ENCODE results near the gene L3MBTL3.

L3MBTL3 gene

DNA sequence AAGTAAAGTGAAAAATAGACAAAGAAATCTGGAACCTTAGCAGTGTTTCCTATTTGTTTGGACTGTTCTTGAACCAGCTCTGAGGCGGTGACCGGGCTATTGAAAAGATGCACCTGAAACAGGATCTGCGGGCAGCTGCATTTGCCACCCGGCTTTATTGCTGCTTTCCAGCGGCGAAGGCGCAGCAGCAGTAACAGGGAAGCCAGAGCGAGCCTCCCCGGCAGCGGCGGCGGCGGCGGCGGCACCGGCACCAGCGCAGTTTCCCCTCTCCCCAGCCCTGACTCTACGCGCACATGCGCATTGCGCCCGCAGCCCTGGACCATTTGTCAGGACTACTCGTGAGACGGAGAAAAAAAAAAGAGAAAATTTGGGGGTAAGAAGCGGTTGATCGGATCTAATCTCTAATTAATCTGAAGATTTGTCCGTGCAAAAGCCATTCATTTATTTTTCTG lies at the start of gene L3MBTL3:
TSS of gene L3MBTL3 (plus strand) at position 290 of the 452 bp plus-strand sequence. CDS start 24,119 bp downstream, outside the sequence.
- no peak for DNase-seq

DNA sequence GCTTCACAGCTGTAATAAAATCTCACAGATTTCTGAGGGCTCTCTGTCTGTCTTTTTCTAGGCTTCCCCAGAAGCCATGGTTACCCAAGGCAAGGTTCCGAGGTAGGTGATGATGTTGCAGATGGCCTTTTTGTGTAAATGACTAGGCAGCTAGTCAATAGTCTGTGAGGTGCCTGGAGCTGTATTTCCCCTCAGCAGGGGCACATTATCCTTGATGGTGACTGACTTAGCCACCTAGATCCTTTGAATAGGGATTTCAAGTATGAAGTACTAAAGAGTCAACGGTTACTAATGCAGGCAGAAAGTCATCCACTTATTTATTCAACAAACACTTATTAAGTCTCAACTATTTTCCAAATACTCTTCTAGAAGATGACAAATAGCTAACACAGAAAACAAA lies 49.3 kb upstream of the L3MBTL3 start:
- no peak for DNase-seq

DNA sequence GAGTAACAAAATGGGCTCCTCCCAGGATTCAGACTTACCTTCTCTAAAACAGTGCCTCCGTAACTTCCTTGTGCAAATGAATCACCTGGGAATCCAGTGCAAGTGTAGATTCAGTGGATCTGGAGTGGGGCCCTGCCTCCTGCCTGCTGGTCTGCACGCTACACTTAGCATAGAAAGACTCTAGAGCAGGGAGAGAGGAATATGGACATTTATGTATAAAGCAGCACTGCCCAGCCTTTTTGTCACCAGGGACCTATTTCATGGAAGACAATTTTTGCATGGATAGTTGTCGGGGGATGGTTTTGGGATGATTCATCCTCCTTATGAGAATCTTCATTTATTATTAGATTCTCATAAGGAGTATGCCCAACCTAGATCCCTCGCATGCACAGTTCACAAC lies 42.3 kb upstream of the L3MBTL3 start:
- DNase-seq = no peak

DNA sequence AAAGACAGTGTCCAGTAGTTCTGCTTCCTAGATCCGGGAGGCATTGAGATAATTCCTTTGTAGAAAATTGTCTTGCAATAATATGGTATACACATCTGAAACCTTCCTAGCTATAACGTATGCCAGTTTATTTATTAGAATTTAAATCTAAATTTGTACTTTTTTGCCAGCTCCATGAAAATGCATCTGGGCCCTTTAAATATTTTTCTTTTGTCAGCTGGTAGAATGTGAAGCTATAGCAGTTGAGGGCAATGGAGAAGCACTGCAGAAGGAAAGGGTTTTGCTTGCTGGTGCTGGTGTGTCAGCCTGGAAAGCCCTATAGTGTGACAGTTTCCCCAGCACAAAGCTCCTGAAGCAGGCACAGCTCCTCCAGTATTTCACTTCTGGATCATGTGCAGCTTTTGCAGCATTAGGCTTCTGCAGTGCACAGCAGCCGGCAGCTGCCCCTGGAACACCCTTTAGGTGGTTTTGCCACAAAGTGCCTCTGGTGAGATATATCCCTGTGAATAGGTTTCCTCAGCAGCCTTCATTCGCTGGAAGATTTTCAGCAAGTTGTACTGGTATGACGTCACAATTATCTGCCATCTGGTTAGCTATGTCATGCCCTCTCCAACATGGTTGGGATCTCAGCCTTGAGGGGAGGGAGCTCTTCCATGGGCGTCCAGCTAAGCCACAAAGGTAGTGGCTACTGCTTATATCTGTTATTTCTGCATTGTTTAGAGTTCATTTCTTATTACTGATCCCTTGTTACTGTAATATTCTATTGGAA lies 40.0 kb upstream of the L3MBTL3 start:
- no peak for DNase-seq

DNA sequence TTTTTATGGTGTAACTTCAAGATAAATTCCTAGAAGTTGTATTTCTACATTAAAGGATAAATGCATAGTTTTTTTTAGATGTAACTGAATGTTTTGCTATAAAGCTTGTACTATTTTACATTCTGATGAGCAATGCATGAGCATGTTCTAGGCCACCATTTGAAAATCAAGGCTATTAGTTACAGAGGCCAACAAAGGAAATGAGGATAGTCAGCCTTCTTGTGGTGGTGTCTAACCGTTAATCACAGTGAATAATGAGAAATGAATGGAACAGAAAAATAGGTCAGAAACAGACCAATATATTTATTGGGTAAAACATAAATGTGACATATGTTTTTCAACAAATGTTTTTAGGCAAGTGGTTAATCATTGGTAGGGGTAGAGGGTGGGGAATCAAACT lies 37.6 kb upstream of the L3MBTL3 start:
- DNase-seq = no peak

DNA sequence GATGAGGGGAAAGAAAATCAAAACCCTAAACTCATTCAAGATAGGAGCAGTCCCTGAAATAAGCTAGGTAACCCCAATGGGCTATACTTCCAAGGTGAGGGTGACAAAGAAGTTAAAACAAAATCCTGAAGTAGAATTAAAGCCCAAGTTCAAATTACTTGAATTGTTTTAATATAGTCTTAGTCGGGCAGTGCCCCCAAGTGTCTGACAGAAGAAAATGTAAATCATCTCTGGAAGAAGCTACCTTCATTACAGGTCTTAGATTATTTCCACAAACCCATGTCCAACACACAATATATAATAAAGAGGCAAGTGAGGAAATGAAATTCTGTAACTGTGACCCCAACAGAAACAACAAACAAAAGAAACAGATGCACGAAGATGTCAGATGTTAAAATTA lies 36.8 kb upstream of the L3MBTL3 start:
- DNase-seq = no peak

DNA sequence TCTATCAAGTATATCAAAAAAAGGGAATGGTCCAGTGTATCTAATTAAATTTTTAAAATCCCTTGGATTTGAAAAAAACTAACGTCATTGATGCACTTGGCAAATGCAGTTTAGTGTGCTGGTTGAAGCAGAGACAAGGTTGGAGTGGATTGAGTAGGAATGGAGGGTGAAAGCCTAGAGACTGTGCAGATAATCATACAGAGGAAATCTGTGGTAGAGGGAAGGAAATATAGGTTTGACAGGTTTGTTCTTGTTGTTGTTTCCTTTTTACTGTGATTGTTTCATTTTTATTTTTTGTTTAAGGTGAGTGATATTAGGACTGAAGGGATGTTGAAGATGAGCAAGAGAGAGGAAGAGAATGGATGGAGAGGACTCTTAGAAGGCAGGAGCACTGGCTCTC lies 29.0 kb upstream of the L3MBTL3 start:
- no peak for DNase-seq

DNA sequence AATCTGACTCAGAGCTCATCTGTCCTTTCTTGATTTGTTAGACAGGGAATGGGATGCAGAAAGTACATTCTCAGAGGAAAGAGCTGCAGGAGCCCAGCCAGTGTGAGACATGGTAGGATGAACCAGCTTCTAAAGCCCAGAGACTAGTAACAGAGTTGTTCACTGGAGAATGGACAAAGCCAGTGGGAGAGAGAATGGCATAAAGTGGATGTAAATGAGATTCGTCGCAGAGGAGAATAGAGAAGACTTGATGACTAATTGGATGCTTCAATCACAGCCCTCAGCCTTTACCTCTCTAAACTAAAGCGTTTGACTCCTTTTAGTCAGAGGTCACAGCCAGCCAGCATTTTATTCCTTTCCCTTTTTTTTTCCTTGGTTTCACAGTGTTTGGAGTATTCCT lies 25.5 kb upstream of the L3MBTL3 start:
- no peak for DNase-seq

DNA sequence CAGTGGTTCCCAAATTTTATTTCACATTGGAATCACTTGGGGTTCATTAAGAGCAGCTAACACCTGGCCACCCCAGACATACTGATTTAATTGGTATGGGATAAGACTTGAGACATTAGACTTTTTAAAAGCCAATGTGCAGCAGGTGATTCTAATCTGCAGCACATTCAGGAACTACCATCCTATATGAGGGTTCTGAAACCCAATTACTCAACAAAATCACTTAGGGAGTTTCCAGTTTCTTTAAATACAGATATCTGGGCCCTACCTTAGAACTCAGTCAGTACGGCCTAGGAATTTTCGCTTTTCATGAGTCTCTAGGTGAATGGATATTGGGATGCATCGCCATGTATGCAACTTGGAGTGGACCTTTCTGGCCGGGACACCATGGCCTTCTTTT lies 24.0 kb upstream of the L3MBTL3 start:
- DNase-seq = no peak

DNA sequence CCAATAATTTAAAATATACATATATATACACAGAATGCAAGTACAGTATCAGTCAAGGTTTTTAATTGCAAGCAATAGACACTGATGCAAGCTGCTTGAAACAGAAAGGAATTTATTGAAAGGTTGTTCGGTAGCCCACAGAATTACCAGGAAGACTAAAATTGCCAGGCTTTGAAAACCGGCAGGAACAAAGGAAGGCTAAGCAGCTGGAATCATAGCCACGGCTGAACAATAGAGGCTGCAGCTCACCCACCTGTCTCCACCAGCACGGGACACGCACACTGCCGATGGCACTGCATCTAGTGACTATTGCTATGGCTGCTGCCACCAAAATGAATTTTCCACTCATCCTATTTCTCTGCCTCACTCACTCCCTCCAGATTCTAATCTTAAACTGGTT lies 22.0 kb upstream of the L3MBTL3 start:
- no peak for DNase-seq

DNA sequence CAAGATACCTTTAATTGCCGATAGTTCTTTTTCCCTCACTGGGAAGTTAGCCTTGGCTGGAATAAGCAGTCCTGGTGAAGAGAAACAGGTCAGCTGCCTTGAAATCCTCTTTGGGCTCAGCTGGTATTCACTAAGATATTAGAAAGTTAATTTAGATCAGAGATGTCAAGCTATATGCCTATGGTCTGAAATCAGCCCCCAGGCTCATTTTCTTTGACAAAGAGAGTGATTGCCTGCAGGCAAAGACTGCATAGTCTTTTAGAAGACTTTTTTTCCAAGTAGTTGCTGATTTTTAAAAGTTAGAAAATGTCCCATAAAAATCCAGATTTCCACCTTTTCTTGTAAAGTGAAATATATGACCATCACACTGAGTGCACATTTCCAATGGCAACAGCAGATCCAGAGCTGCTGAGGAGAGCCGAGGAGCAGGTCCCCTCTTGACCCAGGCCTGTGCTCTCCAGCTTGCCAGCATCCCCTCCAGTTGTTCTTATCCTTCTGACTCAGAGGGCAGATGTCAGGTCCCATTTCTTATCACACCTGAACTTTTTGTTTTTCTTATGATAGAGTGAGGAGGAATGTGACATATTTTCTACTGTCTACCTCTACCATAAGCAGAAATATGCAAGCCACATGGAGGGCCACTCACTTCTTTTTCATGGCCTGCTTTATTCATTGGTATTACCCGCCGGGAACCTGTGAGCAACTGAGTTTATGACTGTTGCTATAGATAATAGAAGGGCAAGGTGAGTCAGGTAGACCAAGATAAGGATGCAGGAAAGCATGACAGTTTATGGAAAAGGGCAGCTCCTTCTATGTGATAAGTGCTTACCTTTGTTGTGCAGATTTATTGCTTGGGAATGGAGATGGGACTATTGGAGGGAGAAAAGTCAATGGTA lies 17.6 kb upstream of the L3MBTL3 start:
- DNase-seq = no peak

DNA sequence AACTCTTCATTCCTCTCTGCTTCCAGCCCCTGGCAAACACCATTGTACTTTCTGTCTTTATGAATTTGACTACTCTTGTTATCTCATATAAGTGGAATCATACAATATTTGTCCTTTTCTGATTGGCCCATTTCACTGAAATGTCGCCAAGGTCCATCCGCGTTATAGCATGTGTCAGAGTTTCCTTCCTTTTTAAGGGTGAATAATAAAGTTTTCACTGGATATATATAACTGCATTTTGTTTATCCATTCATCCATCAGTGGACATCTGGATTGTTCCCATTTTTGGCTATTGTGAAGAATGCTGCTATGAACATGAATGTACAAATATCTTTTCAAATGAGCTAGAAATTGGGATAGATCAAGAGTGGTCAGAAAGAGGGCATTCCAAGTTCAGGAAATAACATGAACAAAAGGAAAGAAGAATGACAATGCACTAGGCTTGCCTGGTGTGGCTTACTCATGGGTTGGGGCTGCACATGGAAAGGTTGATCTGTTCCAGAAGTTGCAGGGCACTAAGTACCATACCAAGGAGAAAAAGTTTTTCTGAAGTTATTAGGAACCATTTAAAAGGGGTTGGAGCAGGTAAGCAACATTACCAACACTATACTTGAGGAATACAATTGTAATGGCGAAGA lies 10.0 kb upstream of the L3MBTL3 start:
- DNase-seq = no peak

DNA sequence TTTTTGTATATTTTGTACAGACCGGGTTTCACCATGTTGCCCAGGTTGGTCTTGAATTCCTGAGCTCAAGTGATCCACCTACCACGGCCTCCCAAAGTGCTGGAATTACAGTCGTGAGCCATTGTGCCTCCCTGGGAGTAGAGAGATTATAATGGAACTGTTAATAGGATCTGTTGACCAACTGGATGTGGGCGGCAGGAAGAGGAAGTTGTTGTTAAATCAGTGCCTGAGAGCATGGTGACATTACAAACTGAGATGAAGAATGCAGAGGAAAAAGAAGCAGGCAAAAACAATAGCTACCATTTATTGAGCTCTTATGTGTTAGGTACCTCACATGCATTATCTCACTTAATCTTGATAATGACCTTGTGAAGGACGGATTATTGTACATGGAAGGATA lies 9.2 kb upstream of the L3MBTL3 start:
- DNase-seq = no peak

DNA sequence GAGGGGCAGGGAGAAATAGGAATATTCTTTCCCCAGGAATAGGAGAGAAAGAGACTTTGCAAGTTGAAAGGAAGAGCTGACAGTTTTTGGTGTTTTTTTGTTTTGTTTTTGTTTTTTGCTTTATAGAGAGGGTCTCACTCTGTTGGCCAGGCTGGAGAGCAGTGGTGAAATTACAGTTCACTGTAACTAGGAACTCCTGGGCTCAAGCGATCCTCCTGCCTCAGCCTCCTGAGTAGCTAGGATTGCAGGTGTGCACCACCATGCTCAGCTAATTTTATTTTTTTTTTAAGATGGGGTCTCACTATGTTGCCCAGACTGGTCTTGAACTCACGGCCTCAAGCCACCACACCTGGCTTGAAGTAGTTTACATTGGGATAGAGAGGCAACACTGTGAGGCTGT lies 8.0 kb upstream of the L3MBTL3 start:
- DNase-seq = no peak

DNA sequence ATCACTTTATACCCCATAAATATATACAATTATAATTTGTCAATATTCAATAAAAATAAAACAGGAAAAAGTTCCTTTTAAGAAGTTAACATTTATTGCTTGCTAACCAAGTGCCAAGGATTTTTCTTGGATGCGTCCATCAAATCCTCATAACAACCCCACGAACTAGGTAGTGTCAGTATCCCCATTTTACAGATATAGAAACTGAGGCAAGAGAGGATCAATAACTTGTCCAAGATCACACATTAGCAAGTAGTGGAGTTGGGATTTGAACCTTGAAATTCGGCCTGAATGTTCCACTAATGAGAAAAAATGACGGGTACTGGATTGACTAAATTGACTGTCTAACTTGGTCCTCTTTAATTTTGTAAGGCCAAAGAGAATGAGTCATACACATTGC lies 5.7 kb upstream of the L3MBTL3 start:
- no peak for DNase-seq

DNA sequence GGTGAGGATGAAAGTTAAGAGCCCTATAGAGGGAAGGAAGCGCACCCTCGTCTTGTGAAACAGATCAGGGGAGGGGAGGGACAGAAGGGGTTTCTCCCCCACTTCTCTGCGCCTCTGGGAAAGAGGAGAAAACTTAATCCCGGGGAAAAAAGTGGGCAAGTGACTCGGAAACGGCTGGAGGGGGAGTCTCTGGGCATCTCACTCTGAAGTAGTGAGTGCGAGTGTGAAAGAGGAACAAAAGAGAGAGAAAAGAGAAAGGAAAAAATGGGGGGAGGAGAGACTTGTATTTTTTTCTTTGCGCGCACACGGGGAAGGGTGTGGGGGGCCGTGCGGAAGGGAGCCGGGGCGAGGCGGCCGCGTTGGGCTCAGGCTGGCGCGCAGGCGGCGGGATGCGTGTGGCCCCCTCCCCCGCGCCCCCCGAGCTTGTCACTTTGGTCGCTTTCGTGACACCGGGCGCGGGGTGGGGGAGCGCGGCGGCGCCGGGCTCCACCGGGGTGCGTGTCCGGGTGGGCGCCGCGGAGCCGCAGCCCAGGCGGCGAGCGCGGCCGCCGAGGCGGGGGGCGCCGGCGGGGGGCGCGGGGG lies 454 bp downstream of the L3MBTL3 start:
- DNase-seq = no peak

DNA sequence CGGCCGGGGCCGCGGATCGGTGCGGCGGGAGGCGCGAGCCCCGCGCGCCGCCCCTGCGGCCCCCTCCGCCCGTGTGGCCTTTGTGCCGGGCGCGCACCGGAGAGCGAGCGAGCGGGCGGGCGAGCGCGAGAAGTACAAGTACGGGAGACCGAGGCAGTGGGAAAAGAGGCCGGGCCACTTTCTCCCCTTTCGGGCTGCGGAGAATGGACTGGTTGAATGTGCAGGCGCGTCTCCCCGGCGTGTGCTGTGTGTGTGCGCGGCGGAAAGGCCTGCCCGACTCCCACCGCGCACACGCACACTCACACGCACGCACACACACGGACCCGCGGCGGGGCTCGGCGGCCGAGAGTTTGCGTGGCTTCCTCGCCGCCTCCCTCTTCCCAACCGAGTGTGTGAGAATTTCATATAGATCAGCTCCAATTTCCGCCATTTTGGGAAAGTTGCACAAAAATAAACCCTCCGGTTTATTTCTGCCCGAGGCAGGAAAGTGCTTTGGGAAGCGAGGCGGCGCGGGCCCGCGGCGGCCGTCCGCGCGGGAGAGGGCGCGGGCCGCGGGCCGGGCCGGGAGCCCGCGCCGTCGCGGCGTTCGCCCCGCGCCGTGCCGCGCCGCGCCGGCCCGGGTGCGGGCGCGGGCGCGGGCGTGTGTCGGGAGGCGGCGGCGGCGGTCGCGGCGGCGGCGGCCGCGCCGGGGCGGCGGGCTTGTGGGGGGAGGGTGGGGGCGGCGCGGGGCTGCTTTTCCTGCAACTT lies 1.1 kb downstream of the L3MBTL3 start:
- DNase-seq = no peak

DNA sequence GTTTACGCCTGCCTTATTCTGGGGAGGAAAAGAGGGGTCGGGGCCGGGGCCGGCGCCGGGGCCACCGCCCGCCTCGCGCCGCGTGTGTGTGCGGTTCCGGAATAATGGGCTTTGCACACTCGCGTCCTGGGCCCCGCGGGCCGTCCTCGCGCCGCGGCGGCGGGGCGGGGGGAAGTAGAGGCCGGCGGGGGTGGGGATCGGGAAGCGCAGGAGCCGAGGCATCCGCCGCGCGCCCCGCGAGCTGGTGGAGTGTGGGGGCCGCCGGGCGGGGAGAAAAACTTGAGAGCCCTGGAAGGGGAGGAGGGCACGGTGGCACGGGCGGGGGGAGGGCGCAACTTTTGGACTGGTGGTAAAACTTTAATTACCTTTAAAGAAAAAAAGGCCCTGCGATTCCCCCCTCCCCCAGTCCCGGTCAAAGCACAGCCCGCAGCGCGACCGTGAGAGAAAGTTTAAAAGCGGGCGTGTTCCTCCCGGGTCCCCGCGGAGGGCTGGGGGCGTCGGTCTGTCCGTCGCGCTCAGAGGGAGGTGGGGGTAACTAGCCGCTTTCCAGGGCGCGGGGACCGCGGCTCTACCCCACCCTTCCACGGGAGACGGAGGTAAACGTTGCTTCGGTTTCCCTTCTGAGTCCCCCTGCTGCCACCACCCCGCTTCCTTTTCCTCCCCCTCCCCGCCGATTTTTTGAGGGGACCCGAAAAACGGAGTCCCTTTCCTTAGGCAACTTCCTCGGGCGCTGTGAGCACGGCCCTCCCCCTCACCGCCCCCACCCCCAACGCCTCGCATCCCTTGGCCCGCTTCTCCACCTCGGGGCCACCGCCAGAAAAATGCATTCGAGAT lies 1.9 kb downstream of the L3MBTL3 start:
- DNase-seq = no peak

DNA sequence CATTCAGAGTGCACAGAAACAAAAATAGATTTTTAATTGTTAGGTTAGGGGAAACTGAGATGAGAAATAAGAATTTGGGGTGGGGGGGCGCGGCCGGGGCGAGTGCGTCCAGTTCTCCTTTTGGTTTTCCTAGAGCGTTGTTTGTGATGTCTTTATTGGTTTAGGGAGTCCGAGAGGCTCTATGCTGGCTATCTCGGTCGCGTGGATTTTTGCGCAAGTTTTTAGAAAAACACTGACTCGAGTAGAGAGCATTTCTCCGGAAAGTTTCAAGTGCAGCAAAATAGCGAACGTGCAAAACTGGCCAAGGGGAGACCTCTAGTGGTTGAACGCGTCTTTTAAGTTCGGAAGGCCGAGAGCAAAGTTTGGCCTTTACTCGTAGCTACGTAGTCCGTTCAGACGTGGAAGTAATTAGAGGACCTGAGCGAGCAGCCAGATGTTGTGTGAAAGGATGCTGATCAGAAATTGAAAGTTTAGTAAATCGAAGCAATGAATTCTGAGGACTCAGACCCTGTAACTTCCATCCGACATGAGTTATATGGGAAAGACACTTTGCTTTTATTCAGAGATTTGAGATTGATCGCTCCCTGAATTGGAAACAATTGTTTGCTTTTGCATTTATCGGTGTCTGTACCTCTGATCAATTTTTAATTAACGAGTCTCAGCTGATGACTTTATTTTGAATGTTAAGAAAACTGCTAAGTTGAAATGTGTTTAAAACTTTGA lies 2.7 kb downstream of the L3MBTL3 start:
- peak; percentile 6 for DNase-seq

DNA sequence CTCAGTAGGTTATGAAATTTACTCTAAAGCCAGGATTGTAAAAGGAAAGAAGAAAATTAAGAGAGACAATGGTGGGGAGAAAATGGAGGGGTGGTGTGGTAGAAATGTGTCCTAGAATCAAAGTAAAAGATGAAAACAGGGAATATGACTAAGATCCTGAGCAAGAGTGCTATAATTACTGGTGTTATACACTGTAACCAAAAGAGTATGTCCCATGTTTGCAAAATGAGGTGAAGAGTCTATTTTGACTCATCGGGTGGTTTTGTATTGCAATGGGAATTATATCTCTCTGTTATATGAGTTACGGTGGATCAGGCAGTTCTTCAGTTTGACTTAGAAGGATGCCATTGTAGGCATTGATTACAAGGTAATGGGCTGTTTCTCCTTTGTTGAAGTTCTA lies 8.5 kb downstream of the L3MBTL3 start:
- DNase-seq = no peak

DNA sequence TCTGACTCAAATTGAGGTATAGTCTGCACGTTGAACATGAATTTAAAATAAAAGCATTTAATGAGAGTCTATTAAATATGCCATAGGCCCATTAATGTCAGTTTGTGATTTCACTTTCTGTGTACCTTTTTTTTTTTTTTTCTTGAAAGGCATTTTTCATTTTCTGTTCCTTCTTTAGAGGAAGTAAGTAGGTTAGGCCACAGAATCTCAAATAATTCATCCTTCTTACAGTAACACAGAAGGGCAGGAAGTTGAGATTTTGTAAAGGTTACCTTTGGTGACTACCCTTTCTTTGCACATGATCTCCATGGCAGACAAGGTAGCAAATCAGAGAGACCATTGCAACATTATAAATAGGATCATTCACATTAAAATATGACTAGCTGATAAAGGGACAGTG lies 9.6 kb downstream of the L3MBTL3 start:
- no peak for DNase-seq
